NCI-H510A treated with DMSO at 0.1 percent for 48 hours (cell line): ENCODE data around the gene TEX12.

Experiments used
- DNase-seq: peaks from one replicate; lab custom pipeline; 2025; lab: John Stamatoyannopoulos, UW

The TEX12 gene

DNA sequence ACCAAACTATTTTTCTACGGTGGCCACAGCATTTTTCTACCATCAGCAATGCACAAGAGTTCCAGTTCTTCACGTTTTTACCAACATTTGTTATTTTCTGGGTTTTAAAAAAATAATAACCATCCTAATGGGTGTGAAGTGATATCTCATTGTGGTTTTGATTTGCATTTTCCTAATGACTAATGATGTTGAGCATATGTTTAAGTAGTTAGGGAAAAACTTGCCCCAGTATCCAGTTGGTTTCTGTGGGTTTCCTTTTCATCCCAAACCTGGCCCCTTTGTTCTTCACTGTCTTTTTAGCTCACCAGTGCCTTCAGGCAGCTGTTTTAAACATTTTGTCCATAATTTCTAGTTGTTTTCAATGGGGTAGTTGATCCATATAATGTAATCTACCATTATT lies 44.4 kb downstream of the TEX12 start:
- DNase-seq = no peak

DNA sequence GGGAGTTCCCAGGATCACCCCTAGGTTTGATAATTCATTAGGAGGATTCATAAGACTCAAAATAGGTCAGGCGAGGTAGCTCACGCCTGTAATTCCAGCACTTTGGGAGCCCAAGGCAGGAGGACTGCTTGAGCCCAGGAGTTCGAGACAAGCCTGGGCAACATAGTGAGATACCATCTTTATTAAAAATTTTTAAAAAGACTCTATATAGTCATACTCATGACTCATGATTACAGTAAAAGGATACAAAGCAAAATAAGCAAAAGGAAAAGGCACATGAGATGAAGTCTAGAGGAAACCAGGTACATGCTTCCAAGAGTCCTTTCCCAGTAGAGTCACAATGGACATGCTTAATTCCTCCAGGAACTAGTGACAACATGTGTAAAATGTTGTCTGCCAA lies 45.1 kb downstream of the TEX12 start:
- no peak for DNase-seq

DNA sequence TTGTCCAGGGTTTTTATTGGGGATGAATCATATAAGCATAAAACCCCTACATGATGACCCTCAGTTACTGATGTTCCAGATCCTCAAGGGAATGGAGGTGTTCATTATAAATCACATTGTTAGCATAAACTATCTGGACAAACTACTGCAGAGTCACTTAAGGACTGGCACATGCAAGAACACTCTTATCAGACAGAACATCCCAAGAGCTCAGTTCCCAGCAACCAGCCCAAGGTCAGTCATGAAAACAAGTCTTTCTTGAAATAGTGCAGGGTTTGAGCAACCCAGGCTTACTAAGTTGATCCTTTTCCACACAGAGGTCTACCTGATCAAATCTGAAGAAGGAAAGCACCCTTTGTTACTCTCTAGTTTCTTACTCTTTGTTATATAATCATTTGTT lies 45.5 kb downstream of the TEX12 start:
- DNase-seq = no peak

DNA sequence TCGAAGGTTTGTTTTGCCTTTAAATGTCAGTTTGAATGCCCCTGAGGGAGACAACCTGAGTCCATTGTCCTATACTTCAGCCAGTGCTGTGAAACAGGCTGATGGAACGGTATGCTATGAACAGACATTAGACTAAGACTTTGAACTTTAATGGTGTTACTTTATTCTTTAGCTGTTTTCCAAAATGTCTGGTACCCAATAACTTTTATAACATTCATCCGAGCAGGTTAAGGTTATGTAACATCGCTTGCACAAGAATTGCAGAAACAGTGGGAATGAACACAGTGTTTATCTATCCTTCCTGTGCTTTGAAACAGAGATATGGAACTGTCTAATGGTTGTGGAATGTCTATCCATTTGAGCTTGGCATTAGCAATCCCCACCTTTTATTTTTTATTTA lies 46.6 kb downstream of the TEX12 start:
- no peak for DNase-seq

DNA sequence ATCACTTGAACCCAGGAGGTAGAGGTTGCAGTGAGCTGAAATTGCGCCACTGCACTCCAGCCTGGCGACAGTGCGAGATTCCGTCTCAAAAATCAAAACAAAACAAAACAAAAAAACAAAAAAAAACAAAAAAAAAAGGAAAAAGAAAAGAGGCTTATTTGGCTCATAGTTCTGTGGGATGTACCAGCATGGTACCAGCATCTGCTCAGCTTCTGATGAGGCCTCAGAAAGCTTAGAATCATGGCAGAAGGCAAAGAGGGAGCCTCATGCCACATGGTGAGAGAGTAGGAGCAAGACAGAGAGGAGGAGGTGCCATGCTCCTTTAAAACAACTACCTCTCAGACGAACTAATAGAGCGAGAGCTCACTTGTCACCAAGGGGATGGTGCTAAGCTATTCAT lies 48.4 kb downstream of the TEX12 start:
- DNase-seq = no peak

DNA sequence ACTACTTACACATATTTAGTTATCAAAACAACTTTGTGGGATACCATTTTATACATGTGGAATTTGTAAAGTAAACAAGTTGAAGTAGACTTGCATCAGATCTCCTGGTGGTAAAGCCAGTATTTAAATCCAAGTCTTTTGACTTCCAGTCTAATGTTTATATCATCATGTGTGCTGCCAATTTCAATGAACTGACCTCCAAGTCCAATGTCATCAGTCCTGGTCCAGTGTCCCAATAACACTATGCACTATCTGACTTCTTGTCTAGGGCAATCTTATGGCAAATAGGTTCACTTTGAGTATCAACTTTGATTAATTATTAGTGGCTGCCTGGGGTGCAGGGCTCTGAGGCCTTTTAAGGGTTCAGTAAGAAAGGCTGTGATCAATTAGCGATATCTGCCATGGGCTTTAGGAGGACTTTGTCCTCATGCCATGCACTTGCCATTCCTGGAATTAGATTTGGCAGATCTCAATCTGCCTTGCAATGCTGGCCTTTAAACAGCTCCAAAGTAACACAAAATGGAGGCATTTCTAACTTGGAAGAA lies 49.5 kb downstream of the TEX12 start:
- no peak for DNase-seq

DNA sequence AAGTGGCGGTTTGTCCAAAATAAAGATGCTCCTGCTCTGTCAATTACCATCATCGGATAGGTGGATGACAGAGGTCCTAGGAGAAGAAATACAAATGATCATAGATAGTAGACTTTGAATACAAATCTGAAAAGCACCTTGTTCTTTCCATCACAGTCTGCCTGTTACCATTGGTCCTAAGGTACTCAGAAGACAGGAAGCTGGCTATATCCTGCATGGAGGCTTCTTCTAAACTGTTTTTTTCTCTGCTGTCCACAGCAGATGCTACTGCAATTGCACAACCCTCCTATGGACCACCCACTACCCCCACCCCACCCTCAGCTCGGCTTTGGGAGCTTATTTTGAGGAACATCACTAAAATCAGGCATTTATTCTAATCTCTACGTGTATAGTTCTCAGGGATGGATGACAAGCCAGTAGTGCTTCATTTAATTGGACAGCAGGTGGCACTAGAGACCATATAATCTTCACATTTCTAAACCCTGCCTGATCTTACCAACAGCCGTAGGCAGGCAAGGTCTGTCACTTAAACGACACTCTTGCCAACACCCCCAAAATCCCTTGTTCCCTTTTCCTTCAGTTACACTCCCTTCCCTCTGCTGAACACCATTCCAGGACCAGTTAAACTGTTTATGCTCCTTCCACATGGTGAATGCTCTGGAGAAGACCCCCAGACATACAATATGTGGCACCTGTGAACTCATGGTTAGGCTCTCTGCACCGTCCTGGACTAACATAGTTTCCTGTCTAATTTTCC lies 52.5 kb downstream of the TEX12 start:
- peak; percentile 91 for DNase-seq

DNA sequence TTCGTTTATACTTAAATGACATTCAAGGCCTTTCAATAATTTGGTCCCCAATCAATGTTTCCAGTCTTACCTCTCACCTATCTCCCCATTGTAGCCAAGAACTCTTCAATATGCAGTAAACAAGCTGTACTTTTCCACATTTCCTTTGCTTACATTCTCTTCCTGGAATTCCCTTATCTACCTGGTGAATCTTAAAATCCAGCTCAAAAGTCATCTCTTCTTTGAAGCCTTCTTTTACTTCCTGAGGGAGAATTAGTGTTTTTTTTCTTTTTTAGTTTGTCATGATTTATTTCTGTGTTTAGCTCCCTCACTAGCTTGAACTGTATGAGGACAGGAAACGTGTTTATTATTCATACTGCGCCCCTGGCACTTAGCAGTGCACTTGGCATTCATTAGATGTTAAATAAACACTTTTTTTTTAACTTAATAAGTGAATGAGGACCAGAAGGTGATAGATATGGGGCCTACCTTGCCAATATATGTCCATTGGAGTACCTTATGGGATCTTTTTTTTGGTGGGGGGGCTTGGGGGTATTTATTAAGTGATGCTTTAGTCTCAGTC lies 54.2 kb downstream of the TEX12 start:
- DNase-seq = peak; percentile 13
